HG03354 (cell line): Measurements from ENCODE around the gene CAV2.
A peak's percentile ranks its signal among the peaks of the same experiment; 100 is the strongest.

Source experiments
- ATAC-seq: cut with Tn5 transposase; IDR thresholded peaks from one replicate; pipeline ENCODE4 v1.9.1; 2021; ENCODE audit warnings: mild to moderate bottlenecking; ENCODE audit not compliant: unreplicated experiment, poor library complexity, severe bottlenecking

CAV2 gene

DNA sequence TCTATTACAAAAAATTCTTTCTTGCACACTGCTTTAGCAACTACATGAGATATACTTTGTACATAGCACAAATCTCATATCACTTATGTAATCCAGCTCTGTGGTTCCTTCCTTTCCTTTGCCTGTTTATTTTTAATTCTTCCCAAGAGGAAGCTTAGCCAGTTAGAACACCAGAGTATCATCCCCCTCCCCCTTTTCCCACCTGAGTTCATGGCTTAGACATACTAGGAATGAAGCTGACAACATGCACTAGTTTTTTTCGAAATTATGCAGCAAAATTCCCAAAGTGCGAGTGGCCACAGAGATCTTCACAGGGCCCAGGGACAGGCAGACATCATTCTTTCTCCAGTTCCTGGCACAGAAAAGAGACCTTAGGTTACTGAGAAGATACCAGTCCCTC, 43.1 kb downstream of the CAV2 start:
- ATAC-seq, result no peak

DNA sequence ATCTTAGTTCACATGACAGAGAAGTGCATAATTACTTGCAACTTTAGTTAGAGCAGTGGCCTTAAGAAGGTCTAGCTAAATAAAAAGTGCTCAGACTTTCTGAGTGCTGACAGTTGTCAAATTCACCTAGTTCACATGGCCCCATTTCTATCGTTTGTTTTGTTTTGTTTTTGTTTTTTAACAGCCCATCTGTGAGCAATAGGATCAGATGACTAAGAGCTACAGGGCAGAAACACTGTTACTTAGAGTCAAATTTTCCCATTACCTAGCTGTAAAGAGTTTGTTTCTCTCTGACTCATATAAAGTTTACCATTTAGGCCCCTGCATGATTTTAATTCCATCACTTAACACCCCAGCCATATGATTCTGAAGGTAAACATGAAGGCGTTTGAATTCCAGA, 44.1 kb downstream of the CAV2 start:
- no peak for ATAC-seq

DNA sequence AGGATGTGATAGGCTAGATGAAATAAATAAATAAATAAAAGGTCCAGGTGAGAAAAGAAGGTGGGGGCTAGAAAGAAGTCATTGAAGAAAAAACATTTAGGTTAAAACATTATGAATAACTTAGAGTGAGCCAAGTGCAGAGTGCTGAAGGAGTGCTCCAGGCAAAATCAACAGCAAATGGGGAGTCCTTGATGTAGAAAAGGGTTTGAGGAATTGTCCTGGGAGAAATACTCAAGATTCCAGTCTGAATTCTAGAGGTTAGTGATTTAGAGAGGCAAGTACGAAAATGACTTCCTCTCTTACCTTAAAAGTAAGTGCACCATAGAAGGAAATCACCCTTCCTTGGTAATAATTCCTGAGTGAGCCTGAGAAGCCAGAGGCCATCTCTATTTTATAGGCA, 44.9 kb downstream of the CAV2 start:
- ATAC-seq, result no peak

DNA sequence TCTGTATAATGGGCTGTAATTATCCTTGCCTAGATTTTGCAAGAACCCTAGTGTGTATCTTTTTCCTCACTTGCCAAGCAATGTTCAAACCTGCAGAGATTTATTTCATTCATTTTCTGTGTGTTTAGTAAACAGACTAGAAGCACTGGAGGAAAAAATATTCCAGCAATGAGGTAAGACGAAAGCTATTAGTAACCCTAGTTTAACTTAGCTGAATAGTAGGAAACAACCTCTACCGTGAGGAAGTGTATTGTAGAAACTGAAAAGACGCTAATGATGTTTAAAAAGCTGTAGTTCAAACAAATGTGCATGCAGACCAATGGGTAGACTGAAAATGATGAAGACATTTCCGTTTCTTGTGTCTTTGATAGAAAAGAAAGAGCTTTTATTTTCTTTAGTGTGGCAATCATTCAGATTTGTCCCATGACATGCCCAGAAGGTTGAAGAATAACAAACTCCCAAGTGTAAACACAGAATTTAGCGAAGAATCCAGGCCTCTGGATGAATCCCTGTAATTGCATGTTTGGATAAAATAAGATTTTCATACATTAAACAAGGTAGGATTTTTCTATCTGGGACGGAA, 46.0 kb downstream of the CAV2 start:
- ATAC-seq, result no peak

DNA sequence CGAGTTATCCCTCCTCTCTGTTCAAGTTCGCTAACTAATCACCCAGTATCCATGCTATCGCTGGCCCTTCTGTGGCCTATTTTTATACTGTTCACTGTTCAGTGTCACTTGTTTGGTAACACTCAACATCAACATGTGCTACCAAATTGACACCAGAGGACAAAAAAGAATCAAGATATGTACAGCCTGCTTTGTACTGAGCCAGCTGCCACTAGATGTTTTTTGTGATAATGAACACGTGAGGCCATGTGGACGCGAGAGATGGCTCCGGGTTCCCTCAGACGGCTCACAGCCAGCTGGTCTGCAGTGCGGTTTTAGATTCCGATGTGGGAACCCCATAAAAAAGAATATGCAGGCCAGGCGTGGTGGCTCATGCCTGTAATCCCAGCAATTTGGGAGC, 46.5 kb downstream of the CAV2 start:
- ATAC-seq, result no peak

DNA sequence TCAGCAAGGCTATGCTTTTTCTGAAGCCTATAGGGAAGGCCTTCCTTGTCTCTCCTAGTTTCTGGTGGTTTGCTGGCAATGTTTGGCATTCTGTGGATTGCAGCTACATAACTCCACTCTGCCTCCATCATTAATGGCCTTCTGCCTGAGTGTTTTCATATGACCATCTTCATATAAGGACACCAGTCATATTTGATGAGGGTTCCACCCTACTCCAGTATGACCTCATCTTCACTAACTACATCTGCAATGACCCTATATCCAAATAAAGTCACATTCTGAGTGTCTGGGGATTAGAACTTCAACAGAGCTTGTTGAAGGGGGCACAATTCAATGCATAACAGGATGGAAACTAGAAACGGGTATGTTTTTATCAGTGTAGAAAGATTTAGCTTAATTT, 47.4 kb downstream of the CAV2 start:
- ATAC-seq, result no peak

DNA sequence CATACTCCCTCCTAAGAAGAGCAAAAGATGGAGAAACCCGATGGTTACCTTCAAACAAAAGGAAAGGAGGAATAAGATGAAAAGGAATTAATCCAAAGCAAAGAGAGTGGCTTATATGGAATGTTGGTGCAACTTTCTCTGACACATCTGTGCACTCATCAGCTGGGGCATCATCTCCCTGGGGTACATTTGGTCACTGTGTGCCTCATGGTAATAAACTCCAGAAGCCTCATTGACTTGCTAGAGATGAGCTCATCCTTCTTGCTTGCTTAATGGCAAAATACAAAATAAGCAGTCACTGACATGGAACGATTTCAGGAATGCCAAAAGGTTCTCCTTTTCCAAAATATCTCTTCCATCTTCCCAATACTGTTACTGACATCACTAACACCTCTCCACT, 47.8 kb downstream of the CAV2 start:
- ATAC-seq, result no peak

DNA sequence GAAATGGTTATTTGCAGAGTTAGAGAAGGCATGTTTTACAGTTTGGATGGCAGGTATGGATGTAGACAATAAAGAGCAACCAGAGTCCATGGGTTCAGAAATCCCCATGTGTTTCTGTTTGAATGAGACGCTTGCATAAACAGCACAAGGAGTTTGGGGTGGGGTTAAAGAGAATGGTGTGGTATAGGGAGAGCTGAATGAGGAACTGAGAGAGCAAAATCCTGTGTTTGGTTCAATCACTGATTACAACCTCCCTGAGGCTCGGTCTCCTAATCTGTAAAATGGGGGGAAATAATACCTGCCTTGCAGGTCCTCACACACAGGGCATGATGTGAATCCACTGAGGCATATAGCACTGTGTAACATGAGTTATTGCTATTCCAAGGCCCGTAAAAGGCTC, 49.0 kb downstream of the CAV2 start:
- ATAC-seq, result peak; percentile 88

DNA sequence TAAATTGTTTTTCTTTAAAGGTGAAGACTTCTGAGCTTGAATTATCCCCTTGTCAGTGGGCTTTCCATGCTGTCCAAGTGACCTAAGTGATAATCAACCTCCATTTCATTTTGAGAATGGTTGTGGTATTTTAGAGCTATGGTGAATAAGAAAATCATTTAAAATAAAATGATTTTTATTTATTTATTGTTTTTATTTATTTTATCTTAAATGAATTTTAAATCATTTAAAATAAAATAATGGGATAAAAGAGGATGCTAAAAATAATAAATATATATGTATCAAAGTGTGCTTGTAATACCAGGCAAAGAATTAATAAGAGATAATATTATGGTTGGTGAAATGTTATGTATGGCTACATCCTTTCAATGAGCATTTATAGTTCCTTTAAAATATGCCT, 49.8 kb downstream of the CAV2 start:
- no peak for ATAC-seq

DNA sequence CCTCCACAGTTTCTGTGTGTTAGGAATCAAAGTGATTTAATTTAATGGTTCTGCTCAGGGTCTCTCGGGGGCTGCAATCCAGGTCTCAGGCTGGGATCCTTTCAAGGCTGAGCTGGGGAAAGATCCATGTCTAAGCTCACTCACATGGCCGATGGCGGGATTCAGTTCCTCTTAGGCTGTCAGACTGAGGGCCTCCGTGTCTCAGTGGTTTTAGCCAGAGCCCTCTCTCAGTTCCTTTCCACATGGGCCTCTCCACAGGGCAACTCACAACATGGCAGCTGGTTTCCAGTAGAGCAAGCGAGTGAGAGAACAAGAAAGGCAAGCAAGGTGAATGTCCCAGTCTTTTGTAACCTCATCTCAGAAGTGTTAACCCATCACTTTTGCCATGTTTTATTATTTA, 52.2 kb downstream of the CAV2 start:
- no peak for ATAC-seq

DNA sequence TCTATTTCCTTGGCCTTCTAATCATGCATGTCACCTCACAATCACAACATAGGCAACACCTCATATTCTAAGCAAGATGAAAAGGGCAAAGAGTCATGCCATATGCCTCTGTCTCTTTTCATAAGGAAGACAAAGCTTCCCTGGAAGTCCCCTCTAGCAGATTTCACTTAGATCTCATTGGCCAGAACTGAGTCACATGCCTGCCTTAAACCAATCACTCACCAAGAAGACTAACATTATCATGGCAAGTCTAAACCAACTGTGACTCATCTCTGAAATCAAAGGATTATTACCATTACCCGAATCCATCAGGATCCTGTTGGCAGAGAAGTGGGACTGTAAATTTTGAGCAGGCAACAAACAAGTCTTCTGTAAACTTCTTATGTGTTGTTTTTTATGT, 53.1 kb downstream of the CAV2 start:
- no peak for ATAC-seq

DNA sequence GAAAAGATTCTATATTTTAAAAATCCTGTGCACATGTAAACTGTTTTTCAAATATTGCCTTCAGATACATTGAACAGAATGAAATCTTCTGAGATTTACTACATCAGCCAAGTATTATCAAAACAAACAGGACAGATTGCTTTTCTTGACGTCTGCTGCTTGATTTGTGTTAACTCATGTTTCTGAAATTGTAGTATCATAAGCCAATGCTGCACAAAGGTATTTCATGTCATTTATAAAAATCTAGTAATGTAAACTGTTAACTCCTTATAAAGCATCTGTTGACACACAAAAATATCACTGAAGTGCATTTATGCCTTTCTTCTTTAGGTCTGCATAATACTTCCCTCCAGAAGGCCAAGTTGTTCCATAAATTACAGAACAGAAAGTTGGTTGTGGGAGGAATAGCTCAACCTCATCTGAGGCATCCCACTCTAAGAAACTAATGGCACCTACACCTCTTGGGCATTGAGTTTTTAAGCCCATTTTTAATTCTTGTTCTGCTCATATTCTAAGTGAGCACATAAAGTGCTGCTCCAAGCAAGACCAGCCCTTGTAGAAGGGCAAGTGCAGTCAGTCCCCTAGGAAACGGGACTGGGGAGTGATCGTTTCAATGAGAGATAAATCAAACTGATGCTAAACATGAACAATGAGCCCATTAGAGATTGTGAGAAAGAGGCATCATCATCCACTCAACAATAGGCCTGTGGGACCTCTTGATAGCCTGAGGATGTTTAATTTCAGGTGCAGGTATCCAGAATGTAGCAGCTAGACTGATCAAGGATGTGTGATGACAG, 53.8 kb downstream of the CAV2 start:
- ATAC-seq, result no peak

DNA sequence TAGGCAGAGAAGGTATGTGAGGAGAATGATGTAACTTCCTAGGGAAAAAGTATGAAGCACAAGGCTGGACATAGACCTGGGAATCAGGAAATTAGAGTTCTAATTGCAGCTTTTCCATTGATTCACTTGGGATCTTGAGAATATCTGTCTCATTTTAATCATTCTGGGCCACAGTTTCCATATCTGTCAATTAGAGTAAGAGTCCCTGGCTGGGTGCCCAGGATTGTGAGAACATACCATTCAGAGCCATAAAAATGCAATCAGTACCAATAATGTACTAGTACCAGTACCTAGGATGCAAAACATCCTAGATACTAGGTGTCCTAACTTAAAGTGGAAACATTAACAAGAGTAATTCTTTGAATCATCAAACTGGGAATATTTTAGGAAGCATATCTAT, 54.9 kb downstream of the CAV2 start:
- no peak for ATAC-seq

DNA sequence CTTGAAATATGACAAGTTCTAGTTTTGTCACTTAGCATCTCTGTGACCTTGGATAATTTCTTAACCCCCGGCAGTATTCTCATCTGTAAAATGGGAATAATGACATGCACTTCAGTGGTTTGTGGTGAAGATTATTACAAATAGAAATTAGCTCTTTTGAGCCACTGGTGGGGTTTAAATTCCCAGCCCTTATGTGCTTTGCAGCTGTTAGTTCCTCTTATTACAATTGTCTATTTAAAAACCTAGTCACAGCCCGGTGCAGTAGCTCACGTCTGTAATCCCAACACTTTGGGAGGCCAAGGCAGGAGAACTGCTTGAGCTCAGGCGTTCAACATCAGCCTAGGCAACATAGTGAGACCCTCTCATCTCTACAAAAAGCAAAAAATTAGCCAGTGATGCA, 55.4 kb downstream of the CAV2 start:
- ATAC-seq, result no peak

DNA sequence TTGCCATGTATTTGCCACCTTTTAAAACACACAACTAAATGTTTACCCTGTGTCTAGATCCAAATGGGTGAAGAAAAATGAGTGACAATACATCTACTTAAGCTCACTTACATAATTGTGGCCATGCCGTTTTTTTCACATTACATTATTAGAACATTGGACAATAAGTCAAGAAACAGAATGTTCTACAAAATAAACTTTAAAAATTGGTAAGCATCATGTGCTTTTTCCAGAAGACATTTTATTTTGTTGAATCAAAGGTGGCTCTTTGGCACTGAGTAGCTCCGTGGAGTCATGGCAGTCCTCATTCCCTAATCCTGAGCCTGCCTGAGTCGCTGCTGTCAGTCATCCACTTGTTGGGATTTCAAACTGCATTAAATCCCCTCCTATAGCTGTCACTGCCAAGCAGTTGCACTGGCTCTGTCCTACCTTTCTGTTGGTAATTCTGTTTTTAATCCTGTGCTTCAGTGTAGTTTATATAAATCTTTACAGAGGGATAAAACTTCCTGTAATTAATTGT, 57.6 kb downstream of the CAV2 start:
- ATAC-seq, result no peak

DNA sequence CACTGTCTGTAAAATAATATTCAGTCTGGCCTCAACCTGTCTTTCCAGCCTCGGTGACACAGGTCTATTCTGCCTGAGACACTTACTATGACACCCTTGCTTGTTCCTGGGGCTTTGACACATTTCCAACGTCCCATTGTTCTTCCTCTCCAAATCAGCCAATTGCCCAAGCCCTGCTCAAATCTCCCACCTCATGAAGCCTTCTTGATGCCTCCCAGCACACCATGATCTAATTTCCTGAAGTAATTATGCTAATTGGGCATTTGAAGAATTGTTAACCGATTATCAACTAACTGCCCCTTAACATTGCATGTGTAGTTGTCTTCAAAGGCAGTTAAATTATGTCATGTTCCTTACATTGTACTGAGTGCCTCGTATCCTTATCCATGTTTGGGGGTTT, 58.4 kb downstream of the CAV2 start:
- no peak for ATAC-seq
